Activated CD4-positive, alpha-beta T cell treated with anti-CD3 and anti-CD28 coated beads, Interleukin-2, amount 10 ng/mL, durations not matched to agents 24 days and 14 days (primary cell): ENCODE measurements around the gene KLK3. TPM values are rescaled to one million over a fixed set of nuclear protein-coding genes. Genes with fewer than 3 reads are reported as not detected.
"Not testable (repeated sequence)": the region's sequence is repeated elsewhere in the genome, so short reads cannot be mapped to it uniquely, and the experiment has no call there.

ENCODE experiments used
- DNase-seq: peaks from one replicate; pipeline ENCODE4 v3.0.0; 2022
- H3K27ac Mint-ChIP-seq: one replicate; pipeline ENCODE4 v1.8.0; 2022; ENCODE audit warnings: mild to moderate bottlenecking, mixed read lengths
- H3K27me3 Mint-ChIP-seq: one replicate; pipeline ENCODE4 v1.8.0; 2022; ENCODE audit warnings: mixed read lengths
- H3K36me3 Mint-ChIP-seq: one replicate; pipeline ENCODE4 v1.8.0; 2022; ENCODE audit warnings: low read depth, mild to moderate bottlenecking, mixed read lengths
- H3K4me1 Mint-ChIP-seq: one replicate; pipeline ENCODE4 v1.8.0; 2021; ENCODE audit warnings: mixed read lengths
- H3K4me3 Mint-ChIP-seq: one replicate; pipeline ENCODE4 v1.8.0; 2022; ENCODE audit warnings: mild to moderate bottlenecking, moderate library complexity, mixed read lengths
- H3K9me3 Mint-ChIP-seq: one replicate; pipeline ENCODE4 v1.8.0; 2021; ENCODE audit warnings: mixed read lengths
- intact Hi-C: fragments of 100-400 bp; cut with micrococcal nuclease; formaldehyde crosslinking; loops from one replicate; pipeline ENCODE4 v1.15.1; 2023
- total RNA-seq: library from RNA; stranded (reverse); gene quantifications from 2 replicates; pipeline ENCODE4 v1.2.3, GENCODE V29; 2022

KLK3 gene
- total RNA-seq, 1 donor from 2014 or later: not detected

DNA sequence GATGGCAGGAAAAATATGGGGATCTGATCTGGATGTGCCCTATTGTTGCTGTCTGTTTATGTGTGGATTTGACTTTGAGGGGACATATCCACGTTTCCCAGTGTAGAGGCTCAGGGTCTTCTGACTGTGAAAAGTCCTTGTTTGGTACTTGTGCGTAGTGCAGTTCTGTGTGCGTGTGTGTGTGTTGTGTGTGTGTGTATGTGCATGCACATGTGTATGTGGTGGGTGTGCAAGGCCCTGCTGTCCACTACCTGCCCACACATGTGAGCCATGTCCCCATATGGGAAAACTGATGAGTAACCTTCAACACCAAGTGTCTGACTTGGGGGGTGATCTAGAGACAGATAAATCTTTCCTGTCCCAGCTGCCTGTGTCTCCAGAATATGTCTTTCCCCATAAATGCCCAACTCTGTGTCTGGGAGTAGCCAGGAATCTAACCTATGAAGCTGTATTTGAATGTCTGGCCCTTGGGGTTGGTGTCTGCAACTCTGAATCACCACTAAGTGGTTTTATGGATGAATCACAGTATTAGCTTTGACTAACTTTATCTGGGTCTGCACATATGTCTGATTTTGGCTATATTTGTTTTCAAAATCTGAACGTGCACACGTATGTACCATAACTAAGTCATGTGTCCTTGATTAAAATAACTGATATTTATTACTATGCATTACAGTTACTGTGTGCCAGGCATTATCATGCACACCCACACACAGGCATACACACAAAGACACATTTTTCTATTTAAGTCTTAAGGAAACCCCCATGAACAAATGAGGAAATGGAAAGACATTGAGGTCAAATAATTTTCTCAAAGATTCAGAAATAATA, 35.9 kb downstream of the KLK3 start:
- Mint-ChIP-seq H3K9me3 (peaks cover 6% of the 10 kb centered on the region), H3K4me1 (peaks cover 2% of the 10 kb centered on the region), H3K27me3 (peaks cover 12% of the 10 kb centered on the region), H3K27ac (no peak overlapping the region), H3K36me3 (no peaks in the 10 kb centered on the region), H3K4me3 (no peak overlapping the region)
- intact Hi-C loops: no loop called here
- DNase-seq: no peak

DNA sequence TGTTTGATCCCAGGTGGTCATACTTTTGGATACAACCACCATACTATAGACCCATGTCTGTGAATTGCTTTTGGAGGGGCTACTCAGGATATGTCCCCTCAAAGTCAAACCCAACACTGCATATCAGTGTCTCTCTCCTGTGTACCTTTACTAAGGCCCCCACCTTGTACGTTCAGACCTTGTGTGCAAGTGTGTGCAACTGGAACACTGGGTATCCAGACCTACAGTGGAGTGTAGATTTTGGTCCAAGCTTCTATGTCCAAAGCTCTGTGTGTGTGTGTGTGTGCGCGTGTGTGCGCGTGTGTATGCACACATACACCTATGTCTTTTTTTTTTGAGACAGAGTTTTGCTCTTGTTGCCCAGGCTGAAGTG, 36.5 kb downstream of the KLK3 start:
- DNase-seq: no peak
- peaks cover 2% of the 10 kb centered on the region for H3K4me1 Mint-ChIP-seq
- H3K27ac Mint-ChIP-seq: no peak overlapping the region
- H3K27me3 Mint-ChIP-seq: peaks cover 12% of the 10 kb centered on the region
- peaks cover 6% of the 10 kb centered on the region for H3K9me3 Mint-ChIP-seq
- H3K4me3 Mint-ChIP-seq: no peak overlapping the region
- H3K36me3 Mint-ChIP-seq: no peaks in the 10 kb centered on the region
- intact Hi-C loops: no loop called here

DNA sequence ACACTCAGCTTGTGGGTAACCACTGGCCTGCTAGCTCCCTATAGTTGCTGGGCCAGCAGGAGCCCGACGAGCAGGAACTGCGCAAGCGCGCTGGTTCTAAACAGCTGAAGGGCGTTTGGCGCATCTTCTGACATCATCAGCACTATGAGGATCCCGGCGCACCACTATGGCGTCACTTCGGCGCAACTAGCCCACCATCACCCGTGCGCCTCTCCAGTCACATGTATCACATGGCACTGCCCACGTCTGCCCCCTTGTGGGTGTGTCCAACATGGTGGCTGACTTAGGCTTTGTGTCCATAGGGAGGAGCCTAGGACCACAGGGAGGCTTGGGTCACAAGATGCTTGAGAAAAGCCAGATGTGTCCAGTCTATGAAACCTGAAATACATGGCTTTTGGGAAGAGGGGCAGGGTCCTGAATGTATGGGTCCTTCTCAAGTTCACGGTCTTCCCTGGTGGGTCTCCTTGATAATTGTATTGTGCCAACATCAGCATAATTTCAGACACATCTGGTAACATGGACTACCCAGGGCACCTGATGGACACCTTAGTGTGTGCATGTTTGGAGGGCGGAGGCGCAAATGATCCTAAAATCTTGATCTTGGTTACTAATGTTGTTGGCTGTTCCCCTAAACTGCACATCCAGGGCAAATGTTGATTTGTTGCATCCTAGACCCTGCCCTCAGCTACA, 38.5 kb downstream of the KLK3 start:
- H3K27ac Mint-ChIP-seq: no peak overlapping the region
- H3K9me3 Mint-ChIP-seq: peaks cover 6% of the 10 kb centered on the region
- H3K27me3 Mint-ChIP-seq: peaks cover 4% of the 10 kb centered on the region
- H3K36me3 Mint-ChIP-seq: no peaks in the 10 kb centered on the region
- intact Hi-C loops: no loop called here
- no peak overlapping the region for H3K4me3 Mint-ChIP-seq
- no peak for DNase-seq
- peaks cover 6% of the 10 kb centered on the region for H3K4me1 Mint-ChIP-seq

DNA sequence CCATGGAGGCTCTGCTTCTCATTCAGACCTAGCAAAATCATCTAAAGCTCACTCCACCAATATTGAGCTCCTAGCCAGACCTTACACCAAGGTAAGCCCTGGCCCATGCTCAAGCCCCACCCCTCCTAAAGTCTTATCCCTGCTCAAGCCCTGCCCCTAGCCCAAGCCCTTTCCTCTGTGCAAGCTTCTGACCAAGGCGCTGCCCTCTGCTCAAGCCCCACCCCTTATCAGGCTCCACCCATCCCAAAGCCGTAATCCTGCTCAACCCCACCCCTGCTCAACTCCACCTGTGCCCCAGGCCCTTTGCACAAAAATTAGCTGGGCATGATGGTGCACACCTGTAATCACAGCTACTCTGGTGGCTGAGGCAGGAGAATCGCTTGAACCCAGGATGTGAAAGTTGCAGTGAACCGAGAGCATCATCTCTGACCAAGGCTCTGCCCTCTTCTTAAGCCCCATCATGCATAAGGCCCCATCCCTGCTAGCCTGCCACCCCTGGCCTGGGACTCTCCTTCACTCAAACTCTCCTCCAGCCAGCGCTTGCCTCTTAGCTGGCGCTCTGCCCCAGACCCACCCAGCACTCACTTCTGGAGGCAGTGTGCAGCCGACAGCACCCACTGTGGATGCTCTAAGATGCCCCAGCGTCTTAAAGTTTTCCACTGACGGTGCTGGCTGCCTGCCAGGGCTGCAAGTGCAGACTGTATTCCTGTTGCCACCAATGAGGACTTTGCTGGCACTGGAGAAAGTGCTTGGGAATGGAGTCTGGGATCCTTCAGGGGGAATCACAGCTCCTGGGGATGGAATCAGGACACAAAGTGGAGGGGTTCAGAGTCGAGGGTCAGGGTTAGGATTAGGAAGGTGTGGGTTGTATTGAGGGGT, 40.0 kb downstream of the KLK3 start:
- Mint-ChIP-seq H3K27ac (no peak overlapping the region), H3K4me1 (peaks cover 6% of the 10 kb centered on the region), H3K9me3 (peaks cover 6% of the 10 kb centered on the region), H3K27me3 (peaks cover 3% of the 10 kb centered on the region), H3K4me3 (no peak overlapping the region), H3K36me3 (no peaks in the 10 kb centered on the region)
- intact Hi-C loops: no loop called here
- DNase-seq: no peak

DNA sequence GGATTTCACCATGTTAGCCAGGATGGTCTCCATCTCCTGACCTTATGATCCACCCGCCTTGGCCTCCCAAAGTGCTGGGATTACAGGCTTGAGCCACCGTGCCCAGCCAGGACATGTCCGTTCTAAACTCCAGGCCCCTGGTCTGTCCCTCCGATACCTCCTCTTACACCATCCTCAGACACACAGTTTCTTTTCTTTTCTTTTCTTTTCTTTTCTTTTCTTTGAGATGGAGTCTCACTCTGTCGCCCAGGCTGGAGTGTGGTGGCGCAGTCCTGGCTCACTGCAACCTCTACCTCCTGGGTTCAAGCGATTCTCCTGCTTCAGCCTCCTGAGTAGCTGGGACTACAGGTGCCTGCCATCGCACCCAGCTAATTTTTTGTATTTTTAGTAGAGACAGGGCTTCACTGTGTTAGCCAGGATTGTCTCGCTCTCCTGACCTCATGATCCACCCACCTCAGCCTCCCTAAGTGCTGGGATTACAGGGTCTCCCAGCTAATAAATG, 41.4 kb downstream of the KLK3 start:
- H3K36me3 Mint-ChIP-seq, H3K4me1 Mint-ChIP-seq, H3K9me3 Mint-ChIP-seq, H3K4me3 Mint-ChIP-seq, DNase-seq, H3K27ac Mint-ChIP-seq, intact Hi-C loops, H3K27me3 Mint-ChIP-seq: not testable (repeated sequence)

DNA sequence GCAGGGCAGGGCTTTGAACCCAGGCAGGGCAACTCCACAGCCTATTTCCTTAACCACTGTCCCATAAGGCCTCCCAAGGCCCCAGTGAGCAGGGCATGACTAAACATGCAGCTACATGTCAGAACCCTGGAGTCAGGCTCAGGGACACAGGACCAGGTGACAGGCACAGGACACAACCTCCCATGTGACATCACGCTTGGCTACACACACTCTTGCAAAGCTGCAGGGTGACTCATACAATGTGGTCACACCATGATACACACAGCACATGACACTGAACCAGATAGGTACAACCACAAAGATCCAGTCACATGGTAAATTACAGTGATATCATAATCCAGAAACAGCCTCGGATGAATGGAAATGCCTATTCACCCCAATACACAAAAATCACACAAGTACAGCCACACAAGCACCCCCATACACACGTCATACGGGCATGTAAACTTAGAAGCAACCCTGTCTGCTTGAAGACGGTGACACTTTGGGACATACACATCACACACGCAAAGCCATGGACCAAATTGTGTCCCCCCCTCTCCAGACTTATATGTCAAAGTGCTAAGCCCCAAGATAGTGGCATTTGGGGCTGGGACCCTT, 42.0 kb downstream of the KLK3 start:
- intact Hi-C loops: no loop called here
- peak; percentile 63 for DNase-seq
- no peak overlapping the region for H3K27ac Mint-ChIP-seq
- peaks cover 6% of the 10 kb centered on the region for H3K9me3 Mint-ChIP-seq
- H3K4me1 Mint-ChIP-seq: peaks cover 4% of the 10 kb centered on the region
- no peak overlapping the region for H3K4me3 Mint-ChIP-seq
- H3K27me3 Mint-ChIP-seq: peaks cover 4% of the 10 kb centered on the region
- H3K36me3 Mint-ChIP-seq: no peaks in the 10 kb centered on the region

DNA sequence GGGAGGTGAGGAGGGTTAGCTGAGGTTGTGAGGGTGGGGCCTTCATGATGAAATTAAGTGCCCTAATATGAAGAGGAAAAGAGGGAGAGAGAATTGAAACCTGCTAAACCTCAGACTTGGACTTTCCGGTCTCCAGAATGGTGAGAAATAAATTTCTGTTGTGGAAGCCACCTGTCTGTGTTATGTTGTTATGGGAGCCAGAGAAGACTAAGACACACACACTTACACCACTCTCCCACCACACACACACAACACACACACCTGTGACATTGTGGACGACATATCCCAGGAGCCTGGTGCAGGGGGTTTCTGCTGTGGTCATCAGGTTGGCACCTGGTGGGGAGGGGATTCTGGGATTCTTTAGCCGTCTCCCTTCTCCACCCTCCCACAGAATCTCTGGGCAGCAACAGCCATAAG, 42.5 kb downstream of the KLK3 start:
- Mint-ChIP-seq H3K36me3 (no peaks in the 10 kb centered on the region), H3K4me1 (peaks cover 4% of the 10 kb centered on the region), H3K27ac (no peak overlapping the region)

DNA sequence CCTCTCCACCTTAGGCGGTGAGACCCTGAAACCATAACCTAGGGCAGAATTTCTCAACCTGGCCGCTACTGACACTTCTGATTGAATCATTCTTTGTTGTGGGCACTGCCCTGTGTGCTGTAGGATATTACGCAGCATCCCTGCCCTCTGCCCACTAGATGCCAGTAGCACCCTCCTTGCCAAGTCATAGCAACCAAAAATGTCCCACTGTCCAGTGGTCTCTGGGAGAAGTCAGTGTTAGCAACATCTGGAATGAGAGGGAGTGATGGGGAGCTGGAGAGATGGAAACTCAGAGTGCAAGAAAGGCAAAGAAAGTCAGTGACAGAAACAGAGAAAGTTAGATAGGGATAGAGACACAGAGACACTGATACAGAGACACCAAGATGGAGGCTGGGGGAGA, 42.9 kb downstream of the KLK3 start:
- peaks cover 4% of the 10 kb centered on the region for H3K27me3 Mint-ChIP-seq
- intact Hi-C loops: no loop called here
- no peak overlapping the region for H3K4me3 Mint-ChIP-seq
- no peak overlapping the region for H3K27ac Mint-ChIP-seq
- H3K36me3 Mint-ChIP-seq: no peaks in the 10 kb centered on the region
- H3K4me1 Mint-ChIP-seq: peaks cover 4% of the 10 kb centered on the region
- H3K9me3 Mint-ChIP-seq: peaks cover 6% of the 10 kb centered on the region
- DNase-seq: no peak

More for the DNA sequence above, 42.5 kb downstream of the KLK3 start:
- DNase-seq: no peak
- H3K9me3 Mint-ChIP-seq: peaks cover 6% of the 10 kb centered on the region
- intact Hi-C loops: no loop called here
- peaks cover 4% of the 10 kb centered on the region for H3K27me3 Mint-ChIP-seq
- H3K4me3 Mint-ChIP-seq: no peak overlapping the region

DNA sequence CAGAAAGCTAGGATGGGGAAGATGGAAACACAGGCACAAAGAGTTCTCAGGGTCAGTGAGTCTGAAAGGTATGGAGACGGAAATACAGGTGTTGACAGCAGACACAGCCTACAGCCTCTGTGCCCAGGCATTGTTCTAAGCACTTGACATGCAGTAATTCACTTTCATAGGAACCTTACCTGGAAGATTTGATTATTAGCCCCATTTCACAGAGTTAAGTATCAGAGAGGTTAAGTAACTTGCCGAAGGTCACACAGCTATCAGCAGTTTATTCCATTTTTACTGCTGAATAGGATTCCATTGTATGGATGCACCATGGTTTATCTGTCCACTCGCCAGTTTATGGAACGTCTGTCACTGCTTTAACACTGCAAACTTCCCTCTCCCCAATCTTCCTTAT, 43.3 kb downstream of the KLK3 start:
- intact Hi-C loops: no loop called here
- no peaks in the 10 kb centered on the region for H3K36me3 Mint-ChIP-seq

DNA sequence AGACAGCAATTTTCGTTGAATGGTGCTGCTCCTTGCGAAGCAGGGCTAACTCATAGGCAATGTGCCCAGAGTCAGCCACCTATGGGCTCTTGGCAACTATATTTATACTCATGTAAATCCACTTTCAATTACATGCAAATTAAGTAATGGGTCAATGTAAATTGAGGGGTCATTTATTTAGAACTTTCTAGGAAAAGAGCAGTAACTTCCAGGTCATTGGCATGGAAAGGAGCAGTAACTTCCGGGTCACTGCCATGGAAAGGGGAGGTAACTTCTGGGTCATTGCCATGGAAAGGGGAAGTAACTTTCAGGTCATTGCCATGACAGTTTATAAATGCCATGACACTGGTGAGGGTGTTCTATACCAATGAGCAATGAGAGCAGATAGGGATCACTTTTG, 44.9 kb downstream of the KLK3 start:
- intact Hi-C loops: no loop called here
- Mint-ChIP-seq H3K4me1 (peaks cover 4% of the 10 kb centered on the region), H3K27ac (no peak overlapping the region), H3K9me3 (peaks cover under 1% of the 10 kb centered on the region), H3K27me3 (peaks cover 4% of the 10 kb centered on the region), H3K4me3 (no peak overlapping the region), H3K36me3 (no peaks in the 10 kb centered on the region)
- DNase-seq: no peak

More for the DNA sequence above, 43.3 kb downstream of the KLK3 start:
- H3K9me3 Mint-ChIP-seq: peaks cover 6% of the 10 kb centered on the region
- H3K27me3 Mint-ChIP-seq: peaks cover 4% of the 10 kb centered on the region
- H3K4me3 Mint-ChIP-seq: no peak overlapping the region
- no peak for DNase-seq
- peaks cover 4% of the 10 kb centered on the region for H3K4me1 Mint-ChIP-seq
- no peak overlapping the region for H3K27ac Mint-ChIP-seq

DNA sequence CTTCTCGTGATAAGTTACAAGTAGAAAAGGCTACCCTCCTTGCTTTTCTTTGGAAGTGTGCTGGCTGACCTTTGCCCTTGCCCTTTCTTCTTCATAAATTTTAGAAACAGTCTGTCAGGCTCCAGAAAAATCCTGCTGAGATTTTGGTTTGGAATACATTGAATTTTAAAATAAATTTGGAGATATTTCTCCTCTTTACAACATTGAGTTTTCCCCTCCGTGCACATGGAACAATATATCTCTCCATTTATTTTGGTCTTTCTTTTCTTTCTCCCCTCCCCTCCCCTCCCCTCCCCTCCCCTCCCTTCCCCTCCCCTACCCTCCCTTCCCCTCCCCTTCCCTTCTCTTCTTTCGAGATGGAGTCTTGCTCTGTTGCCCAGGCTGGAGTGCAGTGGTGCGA, 47.9 kb downstream of the KLK3 start:
- no peak for DNase-seq
- H3K27me3 Mint-ChIP-seq: peaks cover 6% of the 10 kb centered on the region
- no peak overlapping the region for H3K27ac Mint-ChIP-seq
- intact Hi-C loops: no loop called here
- no peaks in the 10 kb centered on the region for H3K4me1 Mint-ChIP-seq
- H3K36me3 Mint-ChIP-seq: no peaks in the 10 kb centered on the region
- no peak overlapping the region for H3K4me3 Mint-ChIP-seq
- H3K9me3 Mint-ChIP-seq: no peaks in the 10 kb centered on the region

DNA sequence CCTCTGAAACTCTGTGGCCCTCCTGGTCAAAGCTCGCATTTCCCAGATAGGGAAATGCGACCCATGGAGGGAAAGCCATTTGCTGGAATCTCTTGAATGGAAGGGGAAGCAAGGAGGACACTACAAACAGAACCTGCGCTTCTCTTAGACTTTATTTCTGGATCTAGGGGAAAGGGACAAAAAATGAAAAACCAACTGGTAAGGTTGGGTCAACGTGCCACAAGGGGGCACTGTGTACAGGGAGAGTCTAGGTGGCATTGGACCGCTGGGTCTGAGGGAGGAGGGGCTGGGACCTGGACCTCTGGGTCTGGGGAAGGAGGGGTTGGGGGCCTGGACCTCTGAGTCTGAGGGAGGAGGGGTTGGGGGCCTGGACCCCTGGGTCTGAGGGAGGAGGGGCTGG, 51.5 kb downstream of the KLK3 start:
- H3K4me3 Mint-ChIP-seq: no peak overlapping the region
- peaks cover 32% of the 10 kb centered on the region for H3K27me3 Mint-ChIP-seq
- H3K36me3 Mint-ChIP-seq: no peaks in the 10 kb centered on the region
- no peak overlapping the region for H3K27ac Mint-ChIP-seq
- H3K4me1 Mint-ChIP-seq: peaks cover 2% of the 10 kb centered on the region
- intact Hi-C loops: loop anchor here (1.0 kb wide), 1 partner anchor 16 kb away; no protein-coding TSS in a partner anchor
- peak; percentile 79 for DNase-seq
- no peaks in the 10 kb centered on the region for H3K9me3 Mint-ChIP-seq

DNA sequence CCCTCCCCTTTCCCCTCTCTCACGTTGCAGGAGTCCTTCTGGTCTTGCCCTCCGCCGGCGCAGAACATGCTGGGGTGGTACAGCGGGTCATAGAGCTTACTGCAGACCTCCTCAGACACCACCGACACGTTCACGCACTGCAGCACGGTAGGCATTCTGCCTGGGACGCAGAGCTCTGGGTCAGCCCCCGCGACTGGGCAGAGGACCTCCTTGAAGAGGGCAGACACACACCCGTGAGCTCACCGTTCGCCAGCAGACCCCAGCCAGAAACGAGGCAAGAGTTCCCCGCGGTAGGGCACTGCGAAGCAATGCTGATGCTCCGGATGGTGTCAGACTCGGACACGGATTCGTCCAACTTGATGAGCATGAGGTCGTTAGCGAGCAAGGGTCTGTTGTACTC, 53.6 kb downstream of the KLK3 start:
- intact Hi-C loops: no loop called here
- H3K27ac Mint-ChIP-seq: no peak overlapping the region
- H3K4me1 Mint-ChIP-seq: peaks cover 2% of the 10 kb centered on the region
- no peaks in the 10 kb centered on the region for H3K9me3 Mint-ChIP-seq
- H3K36me3 Mint-ChIP-seq: no peaks in the 10 kb centered on the region
- H3K27me3 Mint-ChIP-seq: peaks cover 32% of the 10 kb centered on the region
- DNase-seq: no peak
- no peak overlapping the region for H3K4me3 Mint-ChIP-seq
